ENCODE data around the gene AKAP6.

The AKAP6 gene

DNA sequence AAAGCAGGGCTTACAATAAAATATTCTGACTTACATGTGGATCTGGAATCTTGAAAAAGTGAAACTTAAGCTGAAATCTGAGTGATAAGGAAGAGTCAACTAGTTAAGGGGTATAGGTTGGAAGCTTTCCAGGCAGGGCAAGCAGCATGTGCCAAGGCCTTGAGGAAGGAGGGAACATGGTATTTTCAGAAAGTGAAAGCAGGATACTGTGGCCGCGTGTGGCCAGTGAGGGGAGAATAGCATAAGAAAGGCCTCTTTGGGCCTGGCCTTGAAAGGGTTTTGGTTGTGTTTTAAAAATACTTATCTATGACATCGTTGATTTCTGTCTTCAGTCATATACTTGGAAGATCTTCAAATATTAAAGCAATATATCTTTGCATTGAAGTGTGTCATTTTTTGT lies 213.4 kb downstream of the AKAP6 start:
- TF ChIP-seq CTCF (IDR thresholded peaks at IDR 0.05): no peak
- H3K4me3 ChIP-seq: peak overlapping the region; percentile 41
- DNase-seq (ENCODE audit: low spot score): no peak
- H3K27ac ChIP-seq: peak overlapping the region in 1 of 2 donors; percentile 34

DNA sequence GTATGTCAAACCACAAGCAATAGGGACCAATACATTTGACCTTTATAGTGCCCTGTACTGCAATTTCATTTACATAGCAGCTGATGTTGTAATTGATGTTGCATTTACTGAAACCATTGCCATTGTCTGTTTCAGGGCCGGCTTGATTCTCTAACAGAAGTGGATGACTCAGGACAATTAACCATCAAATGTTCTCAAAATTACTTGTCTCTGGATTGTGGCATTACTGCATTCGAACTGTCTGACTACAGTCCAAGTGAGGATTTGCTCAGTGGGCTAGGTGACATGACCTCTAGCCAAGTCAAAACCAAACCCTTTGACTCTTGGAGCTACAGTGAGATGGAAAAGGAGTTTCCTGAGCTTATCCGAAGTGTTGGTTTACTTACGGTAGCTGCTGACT lies 216.0 kb downstream of the AKAP6 start:
- no peak for DNase-seq (ENCODE audit: low spot score)
- Histone ChIP-seq H3K4me3 (no peak overlapping the region), H3K27ac (no peak overlapping the region)
- no peak for TF ChIP-seq CTCF (IDR thresholded peaks at IDR 0.05)

- no peak overlapping the region for H3K4me3 ChIP-seq
- no peak for TF ChIP-seq CTCF (IDR thresholded peaks at IDR 0.05)
- DNase-seq (ENCODE audit: low spot score): no peak
- H3K27ac ChIP-seq: no peak overlapping the region
Measured at GRCh38 chr14:32545506-32546210, 216.6 kb downstream of the AKAP6 start.

- DNase-seq (ENCODE audit: low spot score): no peak
- TF ChIP-seq CTCF (IDR thresholded peaks at IDR 0.05): no peak
- Histone ChIP-seq H3K27ac (no peak overlapping the region), H3K4me3 (no peak overlapping the region)
Measured at GRCh38 chr14:32546246-32546645, 217.1 kb downstream of the AKAP6 start.

DNA sequence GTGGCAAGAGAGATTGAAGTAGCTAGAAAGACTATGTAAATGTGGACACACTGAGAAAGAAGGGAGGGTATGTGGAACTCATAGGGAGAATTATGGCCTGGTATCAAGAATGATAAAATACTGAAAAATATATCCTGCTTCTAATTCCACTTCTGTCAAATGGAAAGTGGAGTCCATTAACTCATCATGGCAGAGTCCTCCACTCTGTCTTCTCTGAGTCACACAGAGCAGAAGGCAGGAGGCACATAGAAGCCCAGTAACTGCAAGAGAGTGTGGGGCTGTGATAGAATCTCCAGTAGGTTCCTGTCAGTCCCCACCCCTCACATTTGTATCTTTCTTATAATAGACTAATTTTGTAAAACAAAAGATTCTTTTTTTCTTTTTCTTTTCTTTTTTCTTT lies 223.7 kb downstream of the AKAP6 start:
- H3K27ac ChIP-seq: no peak overlapping the region
- TF ChIP-seq CTCF (IDR thresholded peaks at IDR 0.05): no peak
- H3K4me3 ChIP-seq: no peak overlapping the region
- DNase-seq (ENCODE audit: low spot score): no peak

GRCh38 chr14:32559048-32559447 lies 229.9 kb downstream of the AKAP6 start:
- no peak for TF ChIP-seq CTCF (IDR thresholded peaks at IDR 0.05)
- no peak for DNase-seq (ENCODE audit: low spot score)

DNA sequence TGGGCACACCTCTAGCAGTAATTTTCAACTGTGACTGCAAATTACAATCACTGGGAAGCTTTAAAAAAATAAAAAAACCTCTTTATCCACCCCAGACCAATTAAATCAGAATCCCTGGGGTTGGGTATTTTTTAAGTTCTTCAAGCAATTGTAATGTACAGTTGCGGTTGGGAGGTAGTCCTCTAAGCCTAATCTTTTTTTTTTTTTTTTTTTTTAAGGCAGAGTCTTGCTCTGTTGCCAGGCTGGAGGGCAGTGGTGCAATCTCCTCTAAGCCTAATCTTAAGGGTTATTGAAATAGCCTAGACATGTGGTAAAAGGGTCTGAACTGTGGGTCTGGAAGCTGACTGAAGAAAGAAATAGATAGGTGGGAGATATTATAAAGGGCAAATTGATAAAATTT lies 230.5 kb downstream of the AKAP6 start:
- TF ChIP-seq CTCF (IDR thresholded peaks at IDR 0.05): no peak
- DNase-seq (ENCODE audit: low spot score): no peak
- Histone ChIP-seq H3K4me3 (no peak overlapping the region), H3K27ac (no peak overlapping the region)

More at GRCh38 chr14:32559048-32559447, 229.9 kb downstream of the AKAP6 start:
- Histone ChIP-seq H3K27ac (no peak overlapping the region), H3K4me3 (no peak overlapping the region)

Measured in coronary artery (tissue), 2 donors.